Lung (tissue), 12 donors: ENCODE measurements around the gene ASTN2. TPM values are rescaled to one million over a fixed set of nuclear protein-coding genes. Genes with fewer than 3 reads are reported as not detected.

Experiments
- ATAC-seq: fragments of 200-7000 bp; cut with Tn5 transposase; one replicate; pipeline ENCODE4 v1.9.1; 2020; ENCODE audit warnings: moderate number of reproducible peaks; ENCODE audit not compliant: insufficient read depth, low FRiP score
- DNase-seq, 3 donors: peaks; one replicate each; pipeline ENCODE4 v3.0.0-alpha.2; 2013 to 2017
- H3K27ac ChIP-seq, 2 donors: one replicate each; pipeline ENCODE4 v1.5.1; 2013; ENCODE audit warnings: mild to moderate bottlenecking in 2 of 2, moderate library complexity in 2 of 2, control low read depth in 1 of 2, inconsistent platforms in 1 of 2, low read depth in 1 of 2, low read length in 1 of 2
- H3K27me3 ChIP-seq, 3 donors: one replicate each; pipeline ENCODE4 v1.5.1; 2013; ENCODE audit warnings: low read length in 2 of 3; ENCODE audit not compliant: control insufficient read depth in 3 of 3, insufficient read depth in 3 of 3
- H3K36me3 ChIP-seq, 4 donors: one replicate each; pipeline ENCODE4 v1.5.1; 2013; ENCODE audit warnings: low read length in 4 of 4, mild to moderate bottlenecking in 1 of 4, moderate library complexity in 1 of 4; ENCODE audit not compliant: control insufficient read depth in 4 of 4, insufficient read depth in 4 of 4
- H3K4me1 ChIP-seq, 5 donors: one replicate each; pipeline ENCODE4 v1.5.1; 2013; ENCODE audit warnings: low read length in 5 of 5, mild to moderate bottlenecking in 2 of 5, moderate library complexity in 1 of 5; ENCODE audit not compliant: control insufficient read depth in 5 of 5, insufficient read depth in 5 of 5
- H3K4me3 ChIP-seq: one replicate; pipeline ENCODE4 v1.5.1; 2013; ENCODE audit warnings: mild to moderate bottlenecking, control low read depth, moderate library complexity
- H3K9ac ChIP-seq, 2 donors: one replicate each; pipeline ENCODE4 v1.5.1; 2013; ENCODE audit warnings: low read length in 2 of 2, control low read depth in 1 of 2; ENCODE audit not compliant: insufficient read depth in 1 of 2
- H3K9me3 ChIP-seq, 4 donors: one replicate each; pipeline ENCODE4 v1.5.1; 2013; ENCODE audit warnings: low read length in 3 of 4, mild to moderate bottlenecking in 1 of 4, moderate library complexity in 1 of 4; ENCODE audit not compliant: control insufficient read depth in 4 of 4, insufficient read depth in 3 of 4
- WGBS, 2 donors: extraction: QIAGEN DNeasy Blood & Tissue Kit; methylation state at CpG; one replicate each; pipeline ENCODE4 v1.1.7; 2013; 5-methylcytosine and 5-hydroxymethylcytosine counted together
- polyA plus RNA-seq, 2 donors: library from polyadenylated mRNA; stranded (reverse); fragments of 200-250 nt; gene quantifications; one replicate each; pipeline ENCODE4 v1.2.1, GENCODE V29; 2013
- total RNA-seq, 2 donors: library from RNA; depleted of rRNA in 1 of 2; stranded (reverse); fragments of >200 nt in 1 of 2; gene quantifications; one replicate each; pipeline ENCODE4 v1.2.1, GENCODE V29; 2014 to 2021
- TF ChIP-seq, protein P1 (sequence below): IDR thresholded peaks from 2 replicates; pipeline ENCODE4 v1.5.1; 2012; ENCODE audit warnings: mild to moderate bottlenecking; ENCODE audit errors: control extremely low read depth, extremely low read depth
- donor health status: control.
- donor health status: control.
- donor health status: Bipolar disorder and iron deficiency.
- donor health status: healthy.
- donor health status: DM: yes; HTN: yes; CAD: no.

Gene ASTN2
- total and polyA plus RNA-seq, 4 donors, result 1.4 to 7.0 (median 3.3) TPM

DNA sequence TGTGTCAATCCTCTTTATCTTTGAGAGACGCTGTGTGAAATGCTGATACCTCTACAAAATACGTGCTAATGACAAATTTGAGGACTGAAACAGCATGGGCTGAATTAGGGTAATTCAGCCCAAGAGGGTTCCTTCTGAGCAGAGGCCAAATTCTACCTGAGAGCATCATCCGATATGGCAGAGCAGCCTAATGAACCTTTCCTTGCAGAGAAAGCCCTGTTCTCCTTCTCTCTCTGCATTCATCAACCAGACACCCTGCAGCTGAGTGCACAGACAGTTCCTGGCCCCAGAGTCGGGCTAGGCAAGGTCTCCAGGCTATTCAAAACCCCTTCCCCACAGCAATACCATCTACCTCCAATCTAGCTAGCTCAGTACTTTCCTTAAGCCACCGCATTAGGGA is 649.8 kb downstream of the ASTN2 start:
- TF ChIP-seq, protein P1, sequence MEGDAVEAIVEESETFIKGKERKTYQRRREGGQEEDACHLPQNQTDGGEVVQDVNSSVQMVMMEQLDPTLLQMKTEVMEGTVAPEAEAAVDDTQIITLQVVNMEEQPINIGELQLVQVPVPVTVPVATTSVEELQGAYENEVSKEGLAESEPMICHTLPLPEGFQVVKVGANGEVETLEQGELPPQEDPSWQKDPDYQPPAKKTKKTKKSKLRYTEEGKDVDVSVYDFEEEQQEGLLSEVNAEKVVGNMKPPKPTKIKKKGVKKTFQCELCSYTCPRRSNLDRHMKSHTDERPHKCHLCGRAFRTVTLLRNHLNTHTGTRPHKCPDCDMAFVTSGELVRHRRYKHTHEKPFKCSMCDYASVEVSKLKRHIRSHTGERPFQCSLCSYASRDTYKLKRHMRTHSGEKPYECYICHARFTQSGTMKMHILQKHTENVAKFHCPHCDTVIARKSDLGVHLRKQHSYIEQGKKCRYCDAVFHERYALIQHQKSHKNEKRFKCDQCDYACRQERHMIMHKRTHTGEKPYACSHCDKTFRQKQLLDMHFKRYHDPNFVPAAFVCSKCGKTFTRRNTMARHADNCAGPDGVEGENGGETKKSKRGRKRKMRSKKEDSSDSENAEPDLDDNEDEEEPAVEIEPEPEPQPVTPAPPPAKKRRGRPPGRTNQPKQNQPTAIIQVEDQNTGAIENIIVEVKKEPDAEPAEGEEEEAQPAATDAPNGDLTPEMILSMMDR, result no peak
- Histone ChIP-seq H3K9me3 (peaks cover 0 to 2% (median 0%) of the 10 kb centered on the region in 4 donors), H3K27me3 (no peaks in the 10 kb centered on the region), H3K36me3 (no peaks in the 10 kb centered on the region), H3K27ac (no peak overlapping the region), H3K4me1 (no peaks in the 10 kb centered on the region), H3K9ac (no peak overlapping the region), H3K4me3 (no peak overlapping the region)
- ATAC-seq, result no peak
- no peak for DNase-seq
- WGBS, 2 donors, result 61 to 70% methylated on average over 5 of the region's 5 CpGs

DNA sequence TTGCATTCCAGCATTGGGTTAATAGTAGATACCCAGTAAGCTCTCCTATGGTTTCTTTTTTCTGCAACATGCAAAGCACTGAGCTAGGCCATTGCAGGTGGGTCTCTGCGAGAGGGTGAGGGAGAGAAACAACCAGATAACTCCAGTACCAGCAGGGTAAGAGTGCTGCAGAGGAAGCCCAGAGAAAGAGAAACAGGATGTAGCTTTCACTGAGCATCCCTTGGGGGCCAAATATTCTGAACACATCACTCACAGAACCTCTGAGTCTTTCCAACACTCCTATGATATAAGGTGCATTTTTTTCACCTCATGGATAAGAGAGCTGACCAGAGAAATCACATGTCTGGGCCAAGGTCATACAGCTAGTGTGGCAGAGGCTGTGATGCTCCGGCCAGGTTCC is 651.1 kb downstream of the ASTN2 start:
- H3K4me1 ChIP-seq, result no peaks in the 10 kb centered on the region
- no peak overlapping the region for H3K4me3 ChIP-seq
- no peak overlapping the region for H3K9ac ChIP-seq
- H3K27me3 ChIP-seq, result no peaks in the 10 kb centered on the region
- 88 to 91% methylated on average over 2 of the region's 2 CpGs for WGBS, 2 donors
- TF ChIP-seq, protein P1, result no peak
- H3K27ac ChIP-seq, result no peak overlapping the region
- peaks cover 0 to 2% (median 0%) of the 10 kb centered on the region in 4 donors for H3K9me3 ChIP-seq
- ATAC-seq (no peak), DNase-seq (no peak)
- H3K36me3 ChIP-seq, result no peaks in the 10 kb centered on the region

DNA sequence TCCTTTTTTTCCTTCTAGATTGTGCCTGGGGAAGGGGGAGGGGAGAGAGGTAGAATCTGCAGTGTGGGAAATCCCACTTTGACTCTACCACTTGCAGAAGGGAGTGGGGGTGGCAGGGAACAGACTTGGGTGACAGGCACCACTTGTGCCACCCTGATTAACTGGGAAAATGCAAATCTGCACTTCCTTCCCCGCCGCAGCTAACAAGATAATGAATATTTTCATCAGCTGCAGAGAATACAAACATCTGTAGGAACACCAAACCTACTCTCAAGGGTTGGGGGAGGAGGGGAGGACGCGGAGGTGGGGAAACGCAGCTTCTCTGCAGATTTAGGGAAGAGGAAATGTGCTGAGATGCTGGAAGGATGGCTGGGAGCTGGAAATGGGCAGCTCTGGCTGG is 654.2 kb downstream of the ASTN2 start:
- H3K4me1 ChIP-seq, result no peaks in the 10 kb centered on the region
- 51 to 60% methylated on average over 5 of the region's 5 CpGs for WGBS, 2 donors
- no peaks in the 10 kb centered on the region for H3K36me3 ChIP-seq
- TF ChIP-seq, protein P1, result no peak
- H3K4me3 ChIP-seq, result no peak overlapping the region
- H3K9ac ChIP-seq, result no peak overlapping the region
- DNase-seq (no peak), ATAC-seq (no peak)
- no peaks in the 10 kb centered on the region for H3K27me3 ChIP-seq
- H3K9me3 ChIP-seq, result peaks cover 0 to 5% (median 0%) of the 10 kb centered on the region in 4 donors
- H3K27ac ChIP-seq, result no peak overlapping the region

DNA sequence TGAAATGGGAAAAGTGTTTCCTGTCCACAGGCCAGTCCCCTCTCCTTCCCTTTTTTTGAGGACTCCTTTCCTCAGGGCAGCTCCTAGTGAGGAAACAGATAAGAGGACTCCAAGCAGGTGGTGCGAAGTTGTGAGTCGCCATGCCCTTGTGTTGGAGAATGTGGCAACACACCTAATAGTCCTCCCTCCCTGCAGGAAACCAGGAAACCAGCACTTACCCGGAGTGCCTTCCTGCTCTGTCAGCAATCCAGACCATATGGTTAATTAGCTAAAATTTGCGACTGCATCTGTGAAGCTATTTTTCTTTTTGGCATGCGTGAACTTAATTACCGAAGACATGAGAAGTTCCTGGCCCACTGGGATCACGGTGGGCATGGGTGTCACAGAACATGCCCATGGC is 657.8 kb downstream of the ASTN2 start:
- Histone ChIP-seq H3K27me3 (no peaks in the 10 kb centered on the region), H3K9me3 (peaks cover 0 to 6% (median 0%) of the 10 kb centered on the region in 4 donors), H3K9ac (no peak overlapping the region), H3K4me1 (no peaks in the 10 kb centered on the region), H3K36me3 (no peaks in the 10 kb centered on the region), H3K4me3 (no peak overlapping the region), H3K27ac (no peak overlapping the region)
- TF ChIP-seq, protein P1, result no peak
- 20 to 43% methylated on average over 7 of the region's 7 CpGs for WGBS, 2 donors
- DNase-seq, result no peak
- no peak for ATAC-seq
